ENCODE results near the gene ZCCHC2.

- TF ChIP-seq POLR2A (IDR thresholded peaks at IDR 0.05) = no peak
- no peak for TF ChIP-seq CTCF (IDR thresholded peaks at IDR 0.05 in 8 of 11, conservative IDR thresholded peaks at IDR 0.05 in 3 of 11)
Observed at GRCh38 chr18:62550746-62551145, 27.9 kb downstream of the ZCCHC2 start.
